Thoracic aorta endothelial cell (primary cell): ENCODE measurements around the gene SPINK14. TPM values are rescaled to one million over a fixed set of nuclear protein-coding genes. Genes with fewer than 3 reads are reported as not detected.

Source experiments
- small RNA-seq: library from RNA; depleted of rRNA; stranded (forward); fragments of <200 nt; gene quantifications from one replicate; pipeline ENCODE3, GENCODE V24; 2012
- total RNA-seq: library from RNA; depleted of rRNA; stranded (reverse); fragments of >200 nt; gene quantifications from 2 replicates; pipeline ENCODE4 v1.2.3, GENCODE V29; 2012

Gene SPINK14
- total RNA-seq: not detected in 2 replicates

DNA sequence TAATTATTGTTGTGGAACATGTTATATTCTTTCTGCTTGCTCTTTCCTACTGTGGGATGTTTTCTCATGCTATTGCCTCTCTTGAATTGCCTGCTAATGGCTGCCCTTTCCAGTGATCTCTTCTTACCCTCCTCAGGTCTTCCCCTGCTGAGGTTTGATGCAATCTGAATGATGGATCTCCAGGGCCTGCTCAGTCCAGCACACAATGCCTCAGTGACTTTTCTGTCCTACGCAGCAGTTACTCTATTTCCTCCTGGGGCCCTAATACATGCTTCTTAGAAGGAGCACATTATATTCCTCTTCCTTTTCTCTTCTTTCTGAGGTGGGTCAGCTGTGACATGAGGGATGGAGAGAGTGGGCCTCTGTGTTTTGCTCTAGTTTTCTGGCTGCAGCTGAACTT is at the start of gene SPINK14:
Gene SPINK14 (plus strand): TSS at position 301 of the 400 bp plus-strand sequence. CDS start 1,187 bp downstream, outside the sequence.

GRCh38 chr5:148202531-148203203 is 34.3 kb downstream of the SPINK14 start, which contains the start of gene SPINK6:
SPINK6 (plus strand) TSS chr5:148203042; CDS start chr5:148203097, 55 bp downstream.

Small RNAs within 50 kb of the gene (small RNA-seq; reads per million reads assigned to genes)
- gene HMGN1P16: not detected

Other genes with a start within 250 kb of the SPINK14 start
- 0.13 and 0.29 TPM in 2 replicates for gene SPINK5, start 104.6 kb upstream of the SPINK14 start, total RNA-seq
- gene SPINK6, start 34.5 kb downstream of the SPINK14 start, total RNA-seq: not detected in 2 replicates
- gene MARCOL, start 70.0 kb downstream of the SPINK14 start, total RNA-seq: not detected in 2 replicates
- not detected in 2 replicates for gene SPINK13, start 100.2 kb downstream of the SPINK14 start, total RNA-seq
- not detected in 2 replicates for gene SPINK7, start 143.9 kb downstream of the SPINK14 start, total RNA-seq
- not detected in 2 replicates for gene SPINK9, start 167.0 kb downstream of the SPINK14 start, total RNA-seq
- 87.9 and 111 TPM in 2 replicates for gene FBXO38, start 215.4 kb downstream of the SPINK14 start, total RNA-seq